ENCODE data around the gene HS6ST1.

DNA sequence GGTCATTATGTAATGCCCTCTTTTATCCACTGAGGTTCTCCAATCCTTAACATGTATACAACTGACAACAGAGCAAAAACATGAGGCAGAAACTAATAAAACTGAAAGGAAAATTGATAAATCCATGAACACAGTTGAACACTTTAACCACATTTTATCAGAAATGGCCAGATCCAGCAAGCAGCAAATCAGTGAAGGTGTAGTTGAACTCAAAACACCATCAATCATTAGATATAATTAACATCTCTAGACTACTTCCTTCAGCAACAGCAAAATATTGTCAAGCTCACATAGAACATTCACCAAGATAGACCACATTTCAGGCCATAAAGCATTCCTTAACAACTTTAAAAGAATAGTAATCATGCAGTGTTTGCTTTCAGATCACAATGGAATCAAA lies 72.9 kb downstream of the HS6ST1 start:
- no peak for TF ChIP-seq CTCF (IDR thresholded peaks at IDR 0.05)
- TF ChIP-seq POLR2A (IDR thresholded peaks at IDR 0.05), result no peak
